Measurements from ENCODE around the gene PTPRE.

DNA sequence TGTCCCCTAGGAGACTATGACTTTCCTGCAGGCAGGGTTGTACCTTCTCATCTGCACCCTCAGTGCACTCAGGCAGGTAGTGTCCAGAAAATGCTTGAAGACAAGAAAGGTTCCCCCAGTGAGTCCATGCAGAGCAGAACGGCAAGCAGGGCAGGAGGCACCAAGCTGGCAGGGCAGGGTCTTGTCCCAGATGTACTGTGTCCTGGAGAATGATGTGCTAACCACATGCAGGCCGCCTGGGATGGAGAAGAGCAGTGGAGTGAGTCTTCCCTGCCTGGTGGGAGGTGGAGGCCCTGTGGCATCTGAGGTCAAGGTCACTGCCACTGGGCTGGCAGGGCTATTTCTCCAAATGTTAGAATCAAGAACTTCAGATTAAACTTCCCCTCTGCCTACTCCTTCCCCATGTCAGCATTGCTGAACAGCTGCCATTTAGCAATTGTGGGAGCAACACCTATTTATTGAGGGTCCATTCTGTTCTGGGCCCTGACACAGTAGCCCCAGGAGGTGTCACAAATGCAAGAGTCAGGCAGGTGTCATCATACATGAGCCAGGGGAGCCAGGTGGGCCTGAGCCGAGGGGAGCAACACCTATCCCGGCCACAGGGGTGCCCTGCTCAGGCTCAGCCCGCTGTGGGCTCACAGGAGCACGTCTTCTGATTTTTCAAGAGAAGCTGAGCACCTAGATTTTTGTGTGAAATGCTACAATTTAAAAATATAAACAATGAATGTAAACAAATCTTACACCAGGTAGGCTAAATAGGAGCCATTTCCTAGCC lies 34.1 kb downstream of the PTPRE start:
- TF ChIP-seq YY1 (IDR thresholded peaks at IDR 0.05; ENCODE audit: insufficient read depth, insufficient read length) (no peak), SUZ12 (IDR thresholded peaks at IDR 0.05; ENCODE audit: extremely low read depth, insufficient read depth, insufficient read length) (no peak), ZNF274 (IDR thresholded peaks at IDR 0.05; ENCODE audit: low read depth, low read length) (no peak)
